A673 (cell line): ENCODE measurements around the gene RRP1B.

Experiments used
- CTCF ChIP-seq: fragments of 300-800, 200-600 bp; sonication (generic); conservative IDR thresholded peaks from 2 replicates; pipeline ENCODE4 v1.5.1; 2017; ENCODE audit warnings: low read depth, mild to moderate bottlenecking, antibody characterized with exemption, low read length, moderate library complexity, mixed read lengths
- EZH2 ChIP-seq: fragments of 200-600 bp; sonication (generic); IDR thresholded peaks from 2 replicates; pipeline ENCODE4 v1.6.1; 2017; ENCODE audit warnings: borderline replicate concordance, low read depth, mild to moderate bottlenecking, mixed read lengths, antibody characterized with exemption, low read length; ENCODE audit not compliant: poor library complexity, severe bottlenecking

- no peak for TF ChIP-seq CTCF
- no peak for TF ChIP-seq EZH2
Measured at GRCh38 chr21:43635436-43635835, 23.9 kb upstream of the RRP1B start.
